NAMALWA (cell line): ENCODE data around the gene STAT5A.
"Not testable (repeated sequence)": the region's sequence is repeated elsewhere in the genome, so short reads cannot be mapped to it uniquely, and the experiment has no call there.

ENCODE experiments used
- DNase-seq: peaks from one replicate; pipeline ENCODE4 v3.0.0-alpha.2; 2015; ENCODE audit warnings: low spot score

The STAT5A gene

GRCh38 chr17:42333053-42333452 lies 44.8 kb downstream of the STAT5A start:
- DNase-seq = no peak

- no peak for DNase-seq
Measured at GRCh38 chr17:42334677-42335076, 46.4 kb downstream of the STAT5A start.

- no peak for DNase-seq
Measured at GRCh38 chr17:42337442-42337841, 49.1 kb downstream of the STAT5A start.

- no peak for DNase-seq
Measured at GRCh38 chr17:42338427-42338985, 50.2 kb downstream of the STAT5A start.

GRCh38 chr17:42339221-42339620 lies 50.9 kb downstream of the STAT5A start:
- DNase-seq = no peak

- DNase-seq = no peak
Measured at GRCh38 chr17:42340691-42341127, 52.4 kb downstream of the STAT5A start.

GRCh38 chr17:42341568-42341967 lies 53.3 kb downstream of the STAT5A start:
- DNase-seq = no peak

GRCh38 chr17:42342242-42343008 lies 54.1 kb downstream of the STAT5A start:
- DNase-seq = no peak

- DNase-seq = no peak
Measured at GRCh38 chr17:42345396-42346073, 57.2 kb downstream of the STAT5A start.

- no peak for DNase-seq
Measured at GRCh38 chr17:42346481-42346880, 58.2 kb downstream of the STAT5A start.

GRCh38 chr17:42347198-42347597 lies 58.9 kb downstream of the STAT5A start:
- DNase-seq = no peak

GRCh38 chr17:42347606-42348005 lies 59.3 kb downstream of the STAT5A start:
- DNase-seq = no peak

- DNase-seq = no peak
Measured at GRCh38 chr17:42348104-42348503, 59.8 kb downstream of the STAT5A start.

GRCh38 chr17:42354956-42355843 lies 66.9 kb downstream of the STAT5A start:
- DNase-seq = no peak

GRCh38 chr17:42358434-42358833 lies 70.1 kb downstream of the STAT5A start:
- DNase-seq = no peak

- no peak for DNase-seq
Measured at GRCh38 chr17:42359133-42359532, 70.8 kb downstream of the STAT5A start.

GRCh38 chr17:42360388-42360787 lies 72.1 kb downstream of the STAT5A start:
- DNase-seq = not testable (repeated sequence)
